GM19372 (cell line): ENCODE measurements around the gene APC2.

Experiments
- ATAC-seq: cut with Tn5 transposase; IDR thresholded peaks from one replicate; pipeline ENCODE4 v1.9.1; 2021; ENCODE audit warnings: mild to moderate bottlenecking, low read depth, moderate library complexity; ENCODE audit not compliant: unreplicated experiment

APC2 gene

GRCh38 chr19:1522061-1522460 lies 72.1 kb downstream of the APC2 start:
- no peak for ATAC-seq

GRCh38 chr19:1522838-1523237 lies 72.9 kb downstream of the APC2 start:
- ATAC-seq = no peak
